Activated T-helper 1 cell treated with Interleukin-2 at 50 U/mL for 16 hours (primary cell): ENCODE data around the gene TENM4.

ENCODE experiments used
- DNase-seq: peaks from one replicate; pipeline ENCODE4 v3.0.0-alpha.2; 2020; ENCODE audit warnings: low read depth

The TENM4 gene

GRCh38 chr11:78786086-78786485, 654.7 kb downstream of the TENM4 start:
- no peak for DNase-seq

GRCh38 chr11:78784321-78785061, 656.3 kb downstream of the TENM4 start:
- DNase-seq: no peak

- DNase-seq: no peak
Measured at GRCh38 chr11:78783846-78784245, 657.0 kb downstream of the TENM4 start.

- DNase-seq: no peak
Measured at GRCh38 chr11:78783301-78783700, 657.5 kb downstream of the TENM4 start.

- no peak for DNase-seq
Measured at GRCh38 chr11:78782725-78783124, 658.1 kb downstream of the TENM4 start.

- DNase-seq: no peak
Measured at GRCh38 chr11:78780889-78781288, 659.9 kb downstream of the TENM4 start.

GRCh38 chr11:78773492-78773891, 667.3 kb downstream of the TENM4 start:
- no peak for DNase-seq

GRCh38 chr11:78773077-78773476, 667.8 kb downstream of the TENM4 start:
- DNase-seq: no peak

GRCh38 chr11:78772186-78772585, 668.6 kb downstream of the TENM4 start:
- no peak for DNase-seq

GRCh38 chr11:78770931-78771330, 669.9 kb downstream of the TENM4 start:
- DNase-seq: no peak

GRCh38 chr11:78768971-78769370, 671.9 kb downstream of the TENM4 start:
- no peak for DNase-seq

- DNase-seq: no peak
Measured at GRCh38 chr11:78768345-78768744, 672.5 kb downstream of the TENM4 start.

- DNase-seq: no peak
Measured at GRCh38 chr11:78767027-78767932, 673.5 kb downstream of the TENM4 start.

- no peak for DNase-seq
Measured at GRCh38 chr11:78764946-78765345, 675.9 kb downstream of the TENM4 start.

- DNase-seq: no peak
Measured at GRCh38 chr11:78763664-78764063, 677.2 kb downstream of the TENM4 start.

- no peak for DNase-seq
Measured at GRCh38 chr11:78762105-78762504, 678.7 kb downstream of the TENM4 start.

GRCh38 chr11:78759071-78759470, 681.8 kb downstream of the TENM4 start:
- DNase-seq: no peak

- no peak for DNase-seq
Measured at GRCh38 chr11:78753297-78753696, 687.5 kb downstream of the TENM4 start.

GRCh38 chr11:78752494-78752893, 688.3 kb downstream of the TENM4 start:
- no peak for DNase-seq

GRCh38 chr11:78748918-78749690, 691.7 kb downstream of the TENM4 start:
- no peak for DNase-seq

- no peak for DNase-seq
Measured at GRCh38 chr11:78744949-78745348, 695.9 kb downstream of the TENM4 start.

GRCh38 chr11:78744202-78744601, 696.6 kb downstream of the TENM4 start:
- DNase-seq: no peak
